Breast epithelium (tissue), 4 donors: Measurements from ENCODE around the gene PDLIM5. TPM values are rescaled to one million over a fixed set of nuclear protein-coding genes. Genes with fewer than 3 reads are reported as not detected.

ENCODE experiments used
- DNase-seq, 2 donors: peaks; one replicate each; pipeline ENCODE4 v3.0.0-alpha.2; 2019; ENCODE audit warnings: low spot score in 2 of 2
- H3K27ac ChIP-seq, 2 donors: fragments of 200-600 bp; sonication (generic) in 1 of 2; one replicate each; pipeline ENCODE4 v1.5.1; 2016 to 2019; ENCODE audit warnings: mild to moderate bottlenecking in 1 of 2
- H3K27me3 ChIP-seq, 2 donors: fragments of 200-600 bp; sonication (generic) in 1 of 2; one replicate each; pipeline versions ENCODE4 v1.5.1 to v1.6.0; 2017 to 2019; ENCODE audit warnings: control low read depth in 1 of 2, mild to moderate bottlenecking in 1 of 2
- H3K36me3 ChIP-seq: fragments of 200-600 bp; one replicate; pipeline ENCODE4 v1.5.1; 2019
- H3K4me1 ChIP-seq, 2 donors: fragments of 200-600 bp; sonication (generic); one replicate each; pipeline ENCODE4 v1.5.1; 2016 to 2019; ENCODE audit warnings: control low read depth in 1 of 2
- H3K4me3 ChIP-seq, 3 donors: fragments of 200-600 bp; sonication (generic); 1 replicate in 2 of 3; 2 replicates in 1 of 3; pipeline ENCODE4 v1.5.1; 2016 to 2019; ENCODE audit warnings: mild to moderate bottlenecking in 3 of 3, moderate library complexity in 2 of 3
- H3K9me3 ChIP-seq, 2 donors: fragments of 200-600 bp; sonication (generic) in 1 of 2; one replicate each; pipeline ENCODE4 v1.5.1; 2016 to 2019; ENCODE audit warnings: control low read depth in 1 of 2
- POLR2A ChIP-seq: fragments of 450-650 bp; IDR thresholded peaks from one replicate; pipeline ENCODE4 v1.6.1; 2016; ENCODE audit warnings: antibody characterized with exemption, mild to moderate bottlenecking, moderate library complexity
- POLR2AphosphoS5 ChIP-seq, 3 donors: sonication (generic); formaldehyde crosslinking; IDR thresholded peaks; one replicate each; pipeline ENCODE4 v1.6.1; 2017; ENCODE audit warnings: antibody characterized with exemption in 3 of 3
- intact Hi-C: fragments of 100-400 bp; cut with DNase I; formaldehyde crosslinking; loops from one replicate; pipeline ENCODE4 v1.15.1; 2023; ENCODE audit warnings: low total_unique reads
- total RNA-seq, 3 donors: library from RNA; depleted of rRNA; stranded (reverse); fragments of >200 nt; gene quantifications; one replicate each; pipeline ENCODE4 v1.1.0, GENCODE V29; 2016
- TF ChIP-seq, protein P1 (sequence below), 3 donors: fragments of 450-650 bp; IDR thresholded peaks; one replicate each; pipeline ENCODE4 v1.5.1; 2016 to 2017; ENCODE audit warnings: antibody characterized with exemption in 3 of 3, mild to moderate bottlenecking in 3 of 3, moderate library complexity in 3 of 3

Gene PDLIM5
- total RNA-seq, 3 donors from 2014 or later, result 120 to 263 (median 158) TPM

DNA sequence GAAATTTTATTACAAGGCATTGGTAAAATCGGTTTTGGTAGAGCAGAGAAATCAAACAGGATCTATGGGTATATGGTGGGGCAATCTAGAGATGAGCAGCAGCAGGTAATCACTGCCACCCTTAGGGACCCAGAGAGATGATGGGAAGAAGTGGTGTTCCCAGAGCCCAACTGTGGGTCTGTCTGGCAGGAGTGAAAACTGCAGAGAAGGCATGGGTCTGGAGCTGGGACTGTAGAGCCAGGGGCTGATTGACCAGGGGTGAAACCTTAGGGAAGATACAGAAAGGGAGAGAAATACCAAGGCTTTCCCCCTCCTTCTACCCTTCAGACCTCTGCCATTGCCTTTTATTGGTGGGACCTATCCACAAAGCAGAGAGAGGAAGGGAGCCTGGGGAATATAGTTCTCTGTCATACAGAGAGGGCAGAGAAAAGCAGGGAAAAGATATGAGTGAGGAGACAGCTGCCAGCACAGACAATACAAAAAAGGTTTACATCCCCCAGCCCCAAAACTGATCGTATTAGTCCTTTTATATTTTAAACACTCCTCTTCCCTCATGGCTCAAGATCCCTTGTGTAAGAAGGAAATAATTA lies 28.7 kb downstream of the PDLIM5 start:
- H3K36me3 ChIP-seq, result no peaks in the 10 kb centered on the region
- TF ChIP-seq, protein P1, sequence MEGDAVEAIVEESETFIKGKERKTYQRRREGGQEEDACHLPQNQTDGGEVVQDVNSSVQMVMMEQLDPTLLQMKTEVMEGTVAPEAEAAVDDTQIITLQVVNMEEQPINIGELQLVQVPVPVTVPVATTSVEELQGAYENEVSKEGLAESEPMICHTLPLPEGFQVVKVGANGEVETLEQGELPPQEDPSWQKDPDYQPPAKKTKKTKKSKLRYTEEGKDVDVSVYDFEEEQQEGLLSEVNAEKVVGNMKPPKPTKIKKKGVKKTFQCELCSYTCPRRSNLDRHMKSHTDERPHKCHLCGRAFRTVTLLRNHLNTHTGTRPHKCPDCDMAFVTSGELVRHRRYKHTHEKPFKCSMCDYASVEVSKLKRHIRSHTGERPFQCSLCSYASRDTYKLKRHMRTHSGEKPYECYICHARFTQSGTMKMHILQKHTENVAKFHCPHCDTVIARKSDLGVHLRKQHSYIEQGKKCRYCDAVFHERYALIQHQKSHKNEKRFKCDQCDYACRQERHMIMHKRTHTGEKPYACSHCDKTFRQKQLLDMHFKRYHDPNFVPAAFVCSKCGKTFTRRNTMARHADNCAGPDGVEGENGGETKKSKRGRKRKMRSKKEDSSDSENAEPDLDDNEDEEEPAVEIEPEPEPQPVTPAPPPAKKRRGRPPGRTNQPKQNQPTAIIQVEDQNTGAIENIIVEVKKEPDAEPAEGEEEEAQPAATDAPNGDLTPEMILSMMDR (IDR thresholded peaks at IDR 0.05), result no peak
- TF ChIP-seq POLR2AphosphoS5 (IDR thresholded peaks at IDR 0.05), result no peak
- no peak for TF ChIP-seq POLR2A
- H3K9me3 ChIP-seq, result no peaks in the 10 kb centered on the region
- no peaks in the 10 kb centered on the region for H3K27me3 ChIP-seq
- no peak for DNase-seq
- peak overlapping the region; percentile 40 to 65 for H3K27ac ChIP-seq
- no peak overlapping the region for H3K4me3 ChIP-seq
- intact Hi-C loops, result no loop called here
- H3K4me1 ChIP-seq, result no peaks in the 10 kb centered on the region

DNA sequence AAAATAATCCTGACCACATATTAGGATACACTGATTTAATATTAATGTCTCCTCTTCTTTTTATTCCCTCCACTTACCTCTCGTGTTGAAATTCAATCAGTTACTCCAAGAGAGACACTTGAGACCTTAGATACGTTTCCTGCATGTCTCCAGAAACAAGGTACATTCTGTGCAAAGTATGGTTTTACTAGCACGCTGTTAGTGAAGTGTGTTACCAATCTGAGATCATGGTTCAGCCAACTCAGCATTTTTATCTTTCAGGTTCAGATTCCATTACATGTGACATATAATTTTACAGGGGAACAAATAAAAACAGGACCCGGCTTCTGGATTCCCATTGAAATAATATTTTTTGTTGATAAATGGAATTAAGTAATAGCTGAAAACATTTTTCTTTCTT lies 32.2 kb downstream of the PDLIM5 start:
- no peak for TF ChIP-seq POLR2AphosphoS5 (IDR thresholded peaks at IDR 0.05)
- no peak for TF ChIP-seq POLR2A
- TF ChIP-seq, protein P1 (IDR thresholded peaks at IDR 0.05), result no peak
- Histone ChIP-seq H3K36me3 (no peaks in the 10 kb centered on the region), H3K4me1 (no peaks in the 10 kb centered on the region), H3K27me3 (no peaks in the 10 kb centered on the region), H3K9me3 (no peaks in the 10 kb centered on the region), H3K27ac (no peak overlapping the region), H3K4me3 (no peak overlapping the region)
- no peak for DNase-seq
- intact Hi-C loops, result no loop called here

DNA sequence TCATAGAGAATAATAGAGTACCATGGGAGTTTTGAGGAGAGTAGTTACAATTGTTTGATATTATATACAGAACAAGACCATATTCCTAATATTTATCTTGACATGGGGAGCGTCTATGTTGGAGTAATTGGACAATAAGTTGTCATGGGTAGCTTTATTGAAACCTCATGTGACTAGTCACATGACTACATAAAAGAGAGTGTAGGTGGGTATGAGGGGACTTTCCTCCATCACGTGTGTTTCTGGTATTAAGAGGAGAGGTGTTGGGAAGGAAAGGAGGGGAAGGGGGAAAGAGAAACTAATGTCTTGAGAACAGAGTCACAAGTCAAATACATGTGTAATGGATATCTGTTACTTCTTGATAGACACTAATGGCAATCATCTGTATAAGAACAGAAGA lies 33.1 kb downstream of the PDLIM5 start:
- no peaks in the 10 kb centered on the region for H3K36me3 ChIP-seq
- no peaks in the 10 kb centered on the region for H3K9me3 ChIP-seq
- intact Hi-C loops, result no loop called here
- H3K27ac ChIP-seq, result no peak overlapping the region
- DNase-seq, result no peak
- TF ChIP-seq POLR2AphosphoS5 (IDR thresholded peaks at IDR 0.05) (no peak), POLR2A (no peak)
- TF ChIP-seq, protein P1 (IDR thresholded peaks at IDR 0.05), result no peak
- no peaks in the 10 kb centered on the region for H3K27me3 ChIP-seq
- no peak overlapping the region for H3K4me3 ChIP-seq
- H3K4me1 ChIP-seq, result no peaks in the 10 kb centered on the region

DNA sequence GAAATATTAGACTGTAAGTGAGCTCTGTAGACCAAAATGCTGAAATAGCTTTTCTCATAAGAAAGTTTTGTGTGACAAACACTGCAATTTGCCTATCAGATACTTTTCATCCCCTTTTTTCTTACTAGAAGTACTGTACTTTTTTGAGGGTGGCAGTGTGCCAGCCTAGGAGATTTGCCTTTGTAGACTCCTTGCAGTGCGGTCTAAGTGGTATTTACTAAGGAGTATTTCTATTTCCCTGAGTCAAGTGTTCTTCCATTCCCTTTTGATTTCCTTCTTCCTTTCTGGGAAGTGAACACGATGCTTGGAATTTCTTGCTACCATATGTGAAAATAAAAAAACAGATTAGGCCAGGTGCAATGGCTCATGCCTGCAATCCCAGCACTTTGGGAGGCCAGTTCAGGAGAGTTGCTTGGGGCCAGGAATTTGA lies 34.6 kb downstream of the PDLIM5 start:
- Histone ChIP-seq H3K36me3 (no peaks in the 10 kb centered on the region), H3K4me3 (no peak overlapping the region), H3K4me1 (no peaks in the 10 kb centered on the region), H3K9me3 (no peaks in the 10 kb centered on the region), H3K27me3 (no peaks in the 10 kb centered on the region), H3K27ac (no peak overlapping the region)
- DNase-seq, result no peak
- intact Hi-C loops, result no loop called here
- TF ChIP-seq POLR2AphosphoS5 (IDR thresholded peaks at IDR 0.05) (no peak), POLR2A (no peak)
- TF ChIP-seq, protein P1 (IDR thresholded peaks at IDR 0.05), result no peak

DNA sequence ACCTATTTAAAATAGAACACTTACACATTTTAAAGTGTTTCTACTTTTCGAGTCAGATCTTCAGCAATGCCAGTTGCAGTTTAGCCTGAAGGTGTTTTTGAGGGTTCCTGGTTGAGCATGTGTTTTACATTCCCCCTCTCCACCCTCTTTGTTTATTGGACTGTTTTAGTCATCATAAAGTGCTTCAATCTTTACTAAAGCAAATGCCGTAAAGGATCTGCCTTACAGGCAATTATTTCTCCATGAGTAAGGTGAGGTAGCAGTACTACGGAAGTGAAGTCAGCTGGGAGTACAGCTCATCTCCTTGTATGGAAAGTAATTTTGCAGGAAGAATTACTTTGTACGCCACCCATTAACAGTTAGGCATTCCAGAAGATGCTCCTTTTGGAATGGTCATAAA lies 36.9 kb downstream of the PDLIM5 start:
- intact Hi-C loops, result no loop called here
- H3K36me3 ChIP-seq, result no peaks in the 10 kb centered on the region
- H3K27me3 ChIP-seq, result no peaks in the 10 kb centered on the region
- H3K9me3 ChIP-seq, result no peaks in the 10 kb centered on the region
- peak overlapping the region; percentile 44 to 51 for H3K27ac ChIP-seq
- no peak for DNase-seq
- no peak overlapping the region for H3K4me3 ChIP-seq
- TF ChIP-seq POLR2AphosphoS5 (IDR thresholded peaks at IDR 0.05) (no peak), POLR2A (no peak)
- TF ChIP-seq, protein P1 (IDR thresholded peaks at IDR 0.05), result no peak
- H3K4me1 ChIP-seq, result no peaks in the 10 kb centered on the region
